ENCODE measurements around the gene SERINC5.
A peak's percentile ranks its signal among the peaks of the same experiment; 100 is the strongest.
"Not testable (repeated sequence)": the region's sequence is repeated elsewhere in the genome, so short reads cannot be mapped to it uniquely, and the experiment has no call there.

Gene SERINC5

DNA sequence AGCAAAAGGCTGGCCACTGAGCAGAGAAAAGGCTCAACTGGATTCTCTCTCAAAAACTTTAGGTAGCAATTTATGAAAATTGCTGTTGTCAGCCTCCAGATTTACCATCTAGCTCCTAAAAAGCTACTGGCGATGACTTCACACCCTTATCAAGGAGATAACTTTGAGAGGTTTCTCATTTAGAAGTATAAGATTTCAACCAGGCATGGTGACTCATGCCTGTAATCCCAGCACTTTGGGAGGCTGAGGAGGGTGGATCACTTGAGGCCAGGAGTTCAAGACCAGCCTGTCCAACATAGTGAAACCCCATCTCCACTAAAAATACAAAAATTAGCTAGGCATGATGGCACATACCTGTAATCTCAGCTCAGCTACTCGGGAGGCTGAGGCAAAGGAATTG, 14.7 kb upstream of the SERINC5 start:
- H3K27ac ChIP-seq (replicated peaks; ENCODE audit: low read length); H3K4me3 ChIP-seq (ENCODE audit: low read length in 2 of 2); H3K27me3 ChIP-seq (ENCODE audit: control insufficient read depth in 3 of 3, insufficient read depth in 3 of 3, low read depth in 1 of 3, low read length in 3 of 3); H2AFZ ChIP-seq (ENCODE audit: low read length); DNase-seq (ENCODE audit: low spot score); H2BK120ac ChIP-seq (ENCODE audit: low read depth, low read length); H3K18ac ChIP-seq (ENCODE audit: low read length); H3K9ac ChIP-seq (ENCODE audit: low read depth, low read length, poor library complexity); H3K23ac ChIP-seq (ENCODE audit: low read depth, low read length, poor library complexity); H2AK5ac ChIP-seq (ENCODE audit: low read depth, low read length); H3K36me3 ChIP-seq (replicated peaks in 1 of 2; ENCODE audit: control insufficient read depth in 2 of 2, insufficient read depth in 2 of 2, low read length in 2 of 2); H4K91ac ChIP-seq (ENCODE audit: low read depth, low read length, poor library complexity); H2BK5ac ChIP-seq (ENCODE audit: low read length); H3K4ac ChIP-seq (ENCODE audit: low read length); H2BK12ac ChIP-seq (ENCODE audit: low read length); H2BK15ac ChIP-seq (ENCODE audit: low read length); H3K4me2 ChIP-seq (ENCODE audit: insufficient read depth, low read length, poor library complexity, severe bottlenecking); H3K9me3 ChIP-seq (replicated peaks in 1 of 2; ENCODE audit: control insufficient read depth in 2 of 2, insufficient read depth in 1 of 2, low read depth in 1 of 2, low read length in 2 of 2); H3K4me1 ChIP-seq (ENCODE audit: control insufficient read depth in 2 of 2, insufficient read depth in 1 of 2, low read depth in 1 of 2, low read length in 2 of 2); H4K8ac ChIP-seq (ENCODE audit: low read depth, low read length); H3K79me1 ChIP-seq (ENCODE audit: low read depth, low read length); H3K14ac ChIP-seq (ENCODE audit: low read length): not testable (repeated sequence)
- no CpG with 5 or more reads among the region's 2 CpGs for WGBS, 2 donors (ENCODE audit: extremely low coverage in 2 of 2, insufficient read length in 2 of 2, insufficient replicate concordance in 1 of 2)

DNA sequence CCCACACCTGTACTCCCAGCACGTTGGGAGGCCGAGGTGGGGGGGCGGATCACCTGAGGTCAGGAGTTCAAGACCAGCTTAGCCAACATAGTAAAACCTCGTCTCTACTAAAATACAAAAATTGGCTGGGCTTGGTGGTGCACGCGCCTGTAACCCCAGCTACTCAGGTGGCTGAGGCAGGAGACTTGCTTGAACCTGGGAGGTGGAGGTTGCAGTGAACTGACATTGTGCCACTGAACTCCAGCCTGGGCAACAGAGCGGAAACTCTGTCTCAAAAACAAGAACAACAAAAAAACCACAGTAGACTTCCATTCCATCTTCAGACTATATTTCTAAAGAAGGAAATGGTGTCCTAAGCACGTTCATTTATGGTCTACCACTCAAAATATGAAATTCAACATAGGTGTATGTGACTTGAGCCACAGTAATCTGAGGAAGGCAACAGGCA, 14.2 kb upstream of the SERINC5 start:
- Histone ChIP-seq H2BK5ac (ENCODE audit: low read length) (no peak overlapping the region), H3K23ac (ENCODE audit: low read depth, low read length, poor library complexity) (no peak overlapping the region), H4K91ac (ENCODE audit: low read depth, low read length, poor library complexity) (no peak overlapping the region), H3K4me1 (ENCODE audit: control insufficient read depth in 2 of 2, insufficient read depth in 1 of 2, low read depth in 1 of 2, low read length in 2 of 2) (peaks cover 2 to 3% of the 10 kb centered on the region in 2 donors), H2BK120ac (ENCODE audit: low read depth, low read length) (no peak overlapping the region), H3K4me2 (ENCODE audit: insufficient read depth, low read length, poor library complexity, severe bottlenecking) (no peak overlapping the region), H2BK15ac (ENCODE audit: low read length) (no peak overlapping the region), H3K36me3 (replicated peaks in 1 of 2; ENCODE audit: control insufficient read depth in 2 of 2, insufficient read depth in 2 of 2, low read length in 2 of 2) (no peaks in the 10 kb centered on the region), H3K4ac (ENCODE audit: low read length) (no peak overlapping the region), H3K79me1 (ENCODE audit: low read depth, low read length) (no peaks in the 10 kb centered on the region), H3K18ac (ENCODE audit: low read length) (no peak overlapping the region), H3K4me3 (ENCODE audit: low read length in 2 of 2) (no peak overlapping the region), H4K8ac (ENCODE audit: low read depth, low read length) (no peak overlapping the region), H3K14ac (ENCODE audit: low read length) (no peak overlapping the region), H3K9ac (ENCODE audit: low read depth, low read length, poor library complexity) (no peak overlapping the region), H2AK5ac (ENCODE audit: low read depth, low read length) (no peak overlapping the region), H3K27me3 (ENCODE audit: control insufficient read depth in 3 of 3, insufficient read depth in 3 of 3, low read depth in 1 of 3, low read length in 3 of 3) (no peaks in the 10 kb centered on the region), H2BK12ac (ENCODE audit: low read length) (no peak overlapping the region), H2AFZ (ENCODE audit: low read length) (no peak overlapping the region), H3K9me3 (replicated peaks in 1 of 2; ENCODE audit: control insufficient read depth in 2 of 2, insufficient read depth in 1 of 2, low read depth in 1 of 2, low read length in 2 of 2) (no peaks in the 10 kb centered on the region), H3K27ac (replicated peaks; ENCODE audit: low read length) (no peak overlapping the region)
- no CpG with 5 or more reads among the region's 8 CpGs for WGBS, 2 donors (ENCODE audit: extremely low coverage in 2 of 2, insufficient read length in 2 of 2, insufficient replicate concordance in 1 of 2)
- no peak for DNase-seq (ENCODE audit: low spot score)

DNA sequence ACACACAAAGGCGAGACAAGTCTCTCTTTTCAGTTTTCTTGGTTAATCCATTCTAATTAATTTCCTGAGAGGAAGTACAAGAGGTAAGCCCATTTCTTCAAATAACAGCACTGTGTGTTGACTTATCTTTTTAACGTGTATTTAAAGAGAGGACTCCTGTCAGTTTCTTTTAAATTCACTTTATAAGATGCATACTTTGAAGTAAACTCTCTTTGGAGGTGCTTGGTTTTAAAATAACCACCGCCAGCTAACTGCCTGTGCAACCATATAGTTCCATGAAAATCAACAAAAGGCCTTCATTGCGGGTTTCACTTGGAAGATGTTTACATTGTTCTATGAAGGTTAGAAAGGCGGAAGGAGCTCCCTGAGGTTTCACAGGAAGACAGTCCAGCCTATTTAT, 13.1 kb upstream of the SERINC5 start:
- peaks cover 2 to 3% of the 10 kb centered on the region in 2 donors for H3K4me1 ChIP-seq (ENCODE audit: control insufficient read depth in 2 of 2, insufficient read depth in 1 of 2, low read depth in 1 of 2, low read length in 2 of 2)
- no peaks in the 10 kb centered on the region for H3K79me1 ChIP-seq (ENCODE audit: low read depth, low read length)
- no peak overlapping the region for H3K4me3 ChIP-seq (ENCODE audit: low read length in 2 of 2)
- no peak for DNase-seq (ENCODE audit: low spot score)
- no peak overlapping the region for H2BK120ac ChIP-seq (ENCODE audit: low read depth, low read length)
- H3K4me2 ChIP-seq (ENCODE audit: insufficient read depth, low read length, poor library complexity, severe bottlenecking), result no peak overlapping the region
- H2AK5ac ChIP-seq (ENCODE audit: low read depth, low read length), result no peak overlapping the region
- H4K91ac ChIP-seq (ENCODE audit: low read depth, low read length, poor library complexity), result no peak overlapping the region
- no peak overlapping the region for H3K14ac ChIP-seq (ENCODE audit: low read length)
- H2BK15ac ChIP-seq (ENCODE audit: low read length), result no peak overlapping the region
- H2AFZ ChIP-seq (ENCODE audit: low read length), result peak overlapping the region; percentile 78
- no peak overlapping the region for H3K4ac ChIP-seq (ENCODE audit: low read length)
- no peaks in the 10 kb centered on the region for H3K9me3 ChIP-seq (replicated peaks in 1 of 2; ENCODE audit: control insufficient read depth in 2 of 2, insufficient read depth in 1 of 2, low read depth in 1 of 2, low read length in 2 of 2)
- H3K23ac ChIP-seq (ENCODE audit: low read depth, low read length, poor library complexity), result no peak overlapping the region
- H2BK5ac ChIP-seq (ENCODE audit: low read length), result no peak overlapping the region
- H3K18ac ChIP-seq (ENCODE audit: low read length), result no peak overlapping the region
- H3K9ac ChIP-seq (ENCODE audit: low read depth, low read length, poor library complexity), result no peak overlapping the region
- H3K27ac ChIP-seq (replicated peaks; ENCODE audit: low read length), result peak overlapping the region; percentile 78
- no CpG with 5 or more reads among the region's 5 CpGs for WGBS, 2 donors (ENCODE audit: extremely low coverage in 2 of 2, insufficient read length in 2 of 2, insufficient replicate concordance in 1 of 2)
- H2BK12ac ChIP-seq (ENCODE audit: low read length), result no peak overlapping the region
- no peaks in the 10 kb centered on the region for H3K36me3 ChIP-seq (replicated peaks in 1 of 2; ENCODE audit: control insufficient read depth in 2 of 2, insufficient read depth in 2 of 2, low read length in 2 of 2)
- H4K8ac ChIP-seq (ENCODE audit: low read depth, low read length), result no peak overlapping the region
- H3K27me3 ChIP-seq (ENCODE audit: control insufficient read depth in 3 of 3, insufficient read depth in 3 of 3, low read depth in 1 of 3, low read length in 3 of 3), result no peaks in the 10 kb centered on the region

DNA sequence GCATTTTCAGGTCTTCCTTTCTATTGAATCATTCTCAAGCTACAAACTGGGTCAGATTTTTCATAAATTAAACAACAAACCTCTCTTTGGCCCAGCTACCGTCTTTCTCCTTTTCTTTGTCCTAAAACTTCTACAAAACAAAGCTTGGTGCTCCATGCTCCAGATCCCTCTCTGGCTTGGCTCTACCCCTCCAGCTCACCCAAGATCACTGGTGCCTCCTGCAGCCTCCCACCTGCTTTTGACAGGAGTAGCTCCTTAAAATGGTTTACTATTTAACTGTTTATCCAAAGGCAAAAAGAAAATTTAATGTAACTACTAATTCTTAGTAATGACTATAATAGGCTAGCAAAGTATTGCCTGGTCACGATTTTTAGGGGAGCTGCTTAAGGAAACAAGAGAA, 10.7 kb upstream of the SERINC5 start:
- Histone ChIP-seq H2BK120ac (ENCODE audit: low read depth, low read length) (no peak overlapping the region), H3K27ac (replicated peaks; ENCODE audit: low read length) (no peak overlapping the region), H3K9ac (ENCODE audit: low read depth, low read length, poor library complexity) (no peak overlapping the region), H4K8ac (ENCODE audit: low read depth, low read length) (no peak overlapping the region), H3K23ac (ENCODE audit: low read depth, low read length, poor library complexity) (no peak overlapping the region), H3K9me3 (replicated peaks in 1 of 2; ENCODE audit: control insufficient read depth in 2 of 2, insufficient read depth in 1 of 2, low read depth in 1 of 2, low read length in 2 of 2) (no peaks in the 10 kb centered on the region), H2BK5ac (ENCODE audit: low read length) (no peak overlapping the region), H2BK15ac (ENCODE audit: low read length) (no peak overlapping the region), H3K27me3 (ENCODE audit: control insufficient read depth in 3 of 3, insufficient read depth in 3 of 3, low read depth in 1 of 3, low read length in 3 of 3) (no peaks in the 10 kb centered on the region), H3K79me1 (ENCODE audit: low read depth, low read length) (no peaks in the 10 kb centered on the region), H3K36me3 (replicated peaks in 1 of 2; ENCODE audit: control insufficient read depth in 2 of 2, insufficient read depth in 2 of 2, low read length in 2 of 2) (no peaks in the 10 kb centered on the region), H3K18ac (ENCODE audit: low read length) (no peak overlapping the region), H3K4me3 (ENCODE audit: low read length in 2 of 2) (no peak overlapping the region), H2AK5ac (ENCODE audit: low read depth, low read length) (no peak overlapping the region), H3K14ac (ENCODE audit: low read length) (no peak overlapping the region), H2AFZ (ENCODE audit: low read length) (no peak overlapping the region), H3K4me2 (ENCODE audit: insufficient read depth, low read length, poor library complexity, severe bottlenecking) (no peak overlapping the region), H3K4me1 (ENCODE audit: control insufficient read depth in 2 of 2, insufficient read depth in 1 of 2, low read depth in 1 of 2, low read length in 2 of 2) (peaks cover 2 to 3% of the 10 kb centered on the region in 2 donors), H2BK12ac (ENCODE audit: low read length) (no peak overlapping the region), H3K4ac (ENCODE audit: low read length) (no peak overlapping the region), H4K91ac (ENCODE audit: low read depth, low read length, poor library complexity) (no peak overlapping the region)
- no CpG with 5 or more reads among the region's 2 CpGs for WGBS, 2 donors (ENCODE audit: extremely low coverage in 2 of 2, insufficient read length in 2 of 2, insufficient replicate concordance in 1 of 2)
- no peak for DNase-seq (ENCODE audit: low spot score)

All from neuronal stem cell (in vitro differentiated cells).